HUES6 (cell line): ENCODE measurements around the gene ATP2B3.

Experiments
- H3K27ac ChIP-seq: 2 replicates; pipeline ENCODE4 v1.7.0; 2013; ENCODE audit warnings: low read depth, mild to moderate bottlenecking, low read length, inconsistent platforms
- H3K27me3 ChIP-seq: 2 replicates; pipeline ENCODE4 v1.6.1; 2013; ENCODE audit warnings: low read length; ENCODE audit not compliant: control insufficient read depth, insufficient read depth
- H3K36me3 ChIP-seq: 2 replicates; pipeline ENCODE4 v1.6.1; 2013; ENCODE audit warnings: low read length; ENCODE audit not compliant: control insufficient read depth, insufficient read depth
- H3K4me1 ChIP-seq: 2 replicates; pipeline ENCODE4 v1.6.1; 2013; ENCODE audit warnings: low read length; ENCODE audit not compliant: control insufficient read depth, insufficient read depth
- H3K4me3 ChIP-seq: 2 replicates; pipeline ENCODE4 v1.5.1; 2013; ENCODE audit warnings: low read depth, low read length
- H3K9ac ChIP-seq: one replicate; pipeline ENCODE4 v1.6.1; 2013; ENCODE audit warnings: mild to moderate bottlenecking, low read length
- H3K9me3 ChIP-seq: 2 replicates; pipeline ENCODE4 v1.6.1; 2013; ENCODE audit warnings: low read depth, low read length; ENCODE audit not compliant: control insufficient read depth, insufficient read depth

ATP2B3 gene

DNA sequence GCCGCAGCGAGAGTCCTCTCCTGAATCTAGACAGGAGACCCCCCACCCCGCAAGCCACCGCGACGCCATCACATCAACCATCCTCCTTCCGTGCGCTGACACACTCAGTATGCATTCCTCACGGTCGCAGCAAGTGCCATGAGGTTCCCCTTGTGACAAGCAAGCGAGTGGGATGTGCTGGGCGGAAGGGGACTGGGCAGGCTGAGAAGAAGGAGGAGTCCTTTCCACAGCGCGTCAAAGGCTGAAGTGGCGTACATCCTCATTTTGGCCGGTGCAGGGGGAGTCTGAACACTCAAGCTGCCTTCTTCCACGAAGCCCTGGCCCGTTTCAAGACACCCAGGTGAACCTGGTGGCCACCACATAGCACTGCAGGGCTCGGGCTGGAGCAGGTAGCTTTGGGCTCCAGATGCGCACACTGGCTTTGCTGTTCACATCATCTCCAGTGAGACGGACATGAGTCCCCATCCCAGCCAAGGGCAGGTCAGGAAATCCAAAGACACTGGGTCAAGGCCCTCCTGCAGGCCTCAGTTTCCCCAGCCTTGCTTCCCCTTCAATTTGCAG, 51.1 kb downstream of the ATP2B3 start:
- H3K4me3 ChIP-seq = no peak overlapping the region
- H3K9ac ChIP-seq = no peak overlapping the region
- H3K9me3 ChIP-seq = peaks cover 41% of the 10 kb centered on the region; the same call in 1 of the 2 replicates
- peaks cover 23% of the 10 kb centered on the region for H3K4me1 ChIP-seq
- H3K27me3 ChIP-seq = no peaks in the 10 kb centered on the region
- H3K27ac ChIP-seq = no peak overlapping the region
- no peaks in the 10 kb centered on the region for H3K36me3 ChIP-seq

DNA sequence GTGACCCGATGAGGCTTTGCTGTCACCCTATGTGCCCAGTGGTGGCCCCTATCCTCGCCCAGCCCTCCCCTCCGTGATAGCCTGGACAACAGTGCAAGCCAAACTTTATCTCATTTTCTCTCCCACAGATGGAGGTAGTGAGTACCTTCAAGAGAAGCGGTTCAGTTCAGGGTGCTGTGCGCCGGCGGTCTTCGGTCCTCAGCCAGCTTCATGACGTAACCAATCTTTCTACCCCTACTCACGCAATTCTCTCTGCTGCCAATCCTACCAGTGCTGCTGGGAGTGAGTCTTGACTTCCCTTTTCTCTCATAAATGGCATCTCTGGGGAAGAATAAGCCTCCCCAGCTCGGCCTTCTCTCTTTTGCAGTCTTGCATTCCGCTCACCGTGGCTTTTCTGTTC, 52.0 kb downstream of the ATP2B3 start:
- H3K27ac ChIP-seq = no peak overlapping the region
- peaks cover 44% of the 10 kb centered on the region; the same call in 1 of the 2 replicates for H3K9me3 ChIP-seq
- no peak overlapping the region for H3K4me3 ChIP-seq
- no peak overlapping the region for H3K9ac ChIP-seq
- H3K36me3 ChIP-seq = no peaks in the 10 kb centered on the region
- H3K27me3 ChIP-seq = no peaks in the 10 kb centered on the region
- H3K4me1 ChIP-seq = peaks cover 23% of the 10 kb centered on the region

DNA sequence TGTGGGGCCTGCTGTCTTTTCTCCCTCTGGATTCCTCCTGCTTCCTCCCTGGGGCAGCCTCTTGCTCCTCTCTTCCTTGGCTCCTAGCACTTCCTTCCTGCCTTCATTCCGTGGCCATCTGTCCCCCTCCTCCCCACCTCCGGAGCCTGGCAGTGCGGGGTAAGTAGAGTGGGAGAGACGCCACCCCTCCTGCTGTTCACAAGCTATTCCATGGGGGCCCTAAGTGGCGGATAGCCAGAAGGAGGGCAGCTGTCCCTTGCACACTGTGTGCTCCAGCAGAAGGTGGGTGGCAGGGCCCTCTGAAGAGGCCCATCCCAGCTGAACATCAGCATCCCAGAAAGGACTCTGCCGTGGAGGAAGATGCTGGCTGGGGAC, 54.1 kb downstream of the ATP2B3 start:
- Histone ChIP-seq H3K27ac (no peak overlapping the region), H3K27me3 (no peaks in the 10 kb centered on the region)

DNA sequence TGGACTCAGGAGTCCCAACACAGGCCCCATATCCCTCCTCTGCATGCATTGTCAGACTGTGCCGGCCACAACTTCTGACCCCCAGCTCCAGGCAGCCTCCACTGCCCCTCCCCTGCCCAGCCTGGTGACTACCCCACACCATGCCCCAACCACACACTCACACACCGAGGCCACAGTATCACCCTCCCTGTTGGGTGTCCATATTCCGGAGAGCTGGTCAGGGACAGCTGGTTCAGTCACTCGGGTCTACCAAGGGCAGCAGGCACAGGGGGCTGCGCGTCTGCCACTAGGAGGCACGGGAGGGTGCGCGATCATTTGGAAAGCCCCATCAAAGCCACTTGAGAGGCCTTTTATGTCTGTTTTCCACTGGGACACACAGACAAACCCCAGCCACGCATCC, 55.2 kb downstream of the ATP2B3 start:
- Histone ChIP-seq H3K9me3 (peaks cover 34% of the 10 kb centered on the region; the same call in 1 of the 2 replicates), H3K9ac (no peak overlapping the region), H3K27ac (no peak overlapping the region)

More for the DNA sequence above, 54.1 kb downstream of the ATP2B3 start:
- no peak overlapping the region for H3K9ac ChIP-seq
- H3K4me3 ChIP-seq = no peak overlapping the region
- no peaks in the 10 kb centered on the region for H3K36me3 ChIP-seq
- H3K4me1 ChIP-seq = peaks cover 13% of the 10 kb centered on the region
- H3K9me3 ChIP-seq = peaks cover 36% of the 10 kb centered on the region; the same call in 1 of the 2 replicates

DNA sequence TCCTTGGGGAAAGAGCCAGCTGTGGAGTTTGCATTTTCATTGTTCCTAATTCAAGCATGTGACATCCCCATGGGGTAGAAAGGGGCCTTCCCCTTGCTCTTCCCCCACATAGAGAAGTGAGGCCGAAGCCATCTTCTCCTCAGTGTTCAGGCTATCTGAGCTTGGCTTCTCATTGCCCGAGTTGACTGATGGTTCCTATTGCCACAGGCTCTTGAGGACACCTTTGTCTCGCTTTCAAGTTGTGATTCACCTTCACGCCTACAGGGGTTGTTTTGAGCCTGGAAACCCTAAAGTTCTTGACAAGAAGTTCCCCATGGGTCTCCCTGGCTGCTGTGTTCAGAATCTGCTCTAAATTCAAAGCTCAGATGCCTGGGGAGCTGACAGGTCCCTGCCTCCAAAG, 56.5 kb downstream of the ATP2B3 start:
- no peak overlapping the region for H3K9ac ChIP-seq
- peaks cover 27% of the 10 kb centered on the region; the same call in 1 of the 2 replicates for H3K9me3 ChIP-seq
- H3K36me3 ChIP-seq = no peaks in the 10 kb centered on the region
- peaks cover 11% of the 10 kb centered on the region; the same call in 1 of the 2 replicates for H3K4me1 ChIP-seq
- H3K4me3 ChIP-seq = no peak overlapping the region
- H3K27ac ChIP-seq = no peak overlapping the region
- no peaks in the 10 kb centered on the region for H3K27me3 ChIP-seq

More for the DNA sequence above, 55.2 kb downstream of the ATP2B3 start:
- H3K27me3 ChIP-seq = no peaks in the 10 kb centered on the region
- peaks cover 10% of the 10 kb centered on the region for H3K4me1 ChIP-seq
- H3K4me3 ChIP-seq = no peak overlapping the region
- H3K36me3 ChIP-seq = no peaks in the 10 kb centered on the region

DNA sequence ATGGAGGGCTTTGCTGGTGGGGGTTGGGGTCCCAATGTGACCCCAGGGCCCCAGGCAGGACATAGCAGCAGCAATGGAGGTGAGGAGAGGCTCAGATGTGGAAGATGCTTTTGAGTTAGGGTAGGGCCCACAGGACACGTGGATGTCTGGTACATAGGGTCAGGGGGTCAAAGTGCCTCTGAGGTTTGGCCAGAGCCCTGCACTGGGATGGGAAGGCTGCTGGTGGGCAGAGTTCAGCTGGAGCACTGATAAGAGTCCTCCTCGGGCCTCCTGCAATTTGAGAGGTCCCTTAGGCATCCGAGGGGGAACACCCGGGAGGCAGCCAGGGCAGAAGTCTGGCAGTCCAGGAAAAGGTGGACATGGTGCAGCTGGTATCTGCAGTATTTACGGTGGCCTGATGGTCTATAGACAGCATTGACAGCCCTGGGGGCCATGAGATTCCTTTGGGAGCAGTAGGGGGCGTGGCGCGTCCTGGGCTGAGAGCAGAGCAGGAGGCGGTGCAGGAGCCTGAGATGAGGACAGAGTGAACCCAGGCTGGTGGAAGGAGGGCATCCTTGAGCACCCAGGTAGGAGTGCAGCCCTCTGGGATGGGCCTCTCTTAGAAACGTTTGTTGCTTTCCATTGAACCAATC, 58.9 kb downstream of the ATP2B3 start:
- Histone ChIP-seq H3K27ac (no peak overlapping the region), H3K9ac (no peak overlapping the region), H3K27me3 (peaks cover 6% of the 10 kb centered on the region; the same call in 1 of the 2 replicates), H3K4me1 (peaks cover 13% of the 10 kb centered on the region; the same call in 1 of the 2 replicates), H3K36me3 (no peaks in the 10 kb centered on the region), H3K9me3 (peaks cover 27% of the 10 kb centered on the region; the same call in 1 of the 2 replicates), H3K4me3 (no peak overlapping the region)

DNA sequence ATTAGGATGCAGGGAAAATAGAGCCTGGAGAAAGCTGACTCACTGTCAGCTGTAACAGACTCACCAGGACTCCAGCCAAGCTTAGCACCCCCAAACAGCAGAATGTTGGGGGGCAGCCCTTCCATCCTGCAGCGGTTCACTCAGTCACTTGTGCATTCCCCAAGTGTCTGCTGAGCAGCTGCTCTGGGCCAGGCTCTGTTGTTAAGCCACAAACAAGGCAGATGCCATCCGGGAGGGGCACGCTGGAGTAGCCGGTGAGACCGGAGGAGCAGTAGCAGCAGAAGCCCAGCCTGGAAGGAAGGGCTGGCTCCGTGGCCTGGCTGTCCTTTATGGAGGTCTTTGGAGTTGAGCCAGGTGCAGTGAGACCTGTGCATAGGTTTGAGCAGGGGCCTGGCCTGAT, 59.5 kb downstream of the ATP2B3 start:
- peaks cover 13% of the 10 kb centered on the region; the same call in 1 of the 2 replicates for H3K4me1 ChIP-seq
- H3K4me3 ChIP-seq = no peak overlapping the region
- no peak overlapping the region for H3K9ac ChIP-seq
- peaks cover 6% of the 10 kb centered on the region; the same call in 1 of the 2 replicates for H3K27me3 ChIP-seq
- H3K36me3 ChIP-seq = no peaks in the 10 kb centered on the region
- no peak overlapping the region for H3K27ac ChIP-seq
- peaks cover 21% of the 10 kb centered on the region; the same call in 1 of the 2 replicates for H3K9me3 ChIP-seq

DNA sequence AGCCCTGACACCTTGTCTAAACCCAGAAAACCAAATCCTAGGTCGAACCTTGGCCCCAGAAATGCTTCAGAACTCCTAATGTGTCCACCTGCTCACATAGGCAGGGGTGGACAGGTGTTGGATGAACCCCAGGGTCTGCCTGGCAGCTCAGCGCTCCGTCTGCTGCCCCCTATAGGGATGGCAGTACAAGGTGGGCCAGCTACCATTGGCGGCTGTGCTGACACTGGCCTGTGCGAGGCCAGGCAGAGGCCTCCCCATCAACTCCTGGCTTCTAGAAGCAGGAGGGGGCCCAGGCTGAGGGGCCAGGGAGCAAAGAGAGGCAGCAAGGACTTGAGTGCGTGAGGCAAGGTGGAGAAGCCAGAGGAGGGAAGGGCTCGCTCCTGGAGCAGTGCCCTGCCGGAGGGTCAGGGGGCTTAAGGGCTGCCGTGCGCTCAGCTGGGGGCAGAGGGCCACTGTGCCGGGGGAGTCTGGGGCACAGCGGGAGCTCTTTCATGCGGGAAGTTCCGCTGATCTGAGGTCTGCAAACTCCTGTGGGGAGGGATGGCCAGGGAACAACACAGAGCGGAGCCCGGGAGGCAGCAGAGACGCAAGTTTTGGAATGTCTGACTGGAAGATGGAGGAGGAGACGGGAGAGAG, 60.9 kb downstream of the ATP2B3 start:
- Histone ChIP-seq H3K9ac (no peak overlapping the region), H3K27me3 (peaks cover 6% of the 10 kb centered on the region; the same call in 1 of the 2 replicates), H3K36me3 (no peaks in the 10 kb centered on the region), H3K4me3 (peak overlapping the region; percentile 2; the same call in 1 of the 2 replicates), H3K4me1 (peaks cover 13% of the 10 kb centered on the region; the same call in 1 of the 2 replicates), H3K27ac (no peak overlapping the region), H3K9me3 (peaks cover 17% of the 10 kb centered on the region; the same call in 1 of the 2 replicates)

DNA sequence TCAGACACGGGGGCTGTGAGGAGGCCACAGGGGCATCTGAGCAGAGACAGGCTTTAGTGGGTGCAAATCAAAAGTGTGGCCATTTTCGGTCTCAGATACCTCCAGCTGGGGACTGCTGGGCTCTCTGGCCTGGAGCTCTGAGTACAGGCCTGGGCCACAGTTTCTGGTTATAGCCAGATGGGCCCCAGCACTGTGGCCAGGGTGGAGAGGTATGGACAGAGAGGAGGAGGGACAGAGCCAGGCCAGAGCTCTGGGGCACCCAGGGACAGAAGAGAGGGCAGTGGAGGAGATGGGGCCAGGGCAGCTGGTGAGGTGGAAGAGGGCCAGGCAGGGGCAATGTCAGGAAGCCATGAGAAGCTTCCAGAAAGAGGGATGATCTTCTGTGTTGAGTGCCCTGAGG, 61.4 kb downstream of the ATP2B3 start:
- H3K27me3 ChIP-seq = peaks cover 6% of the 10 kb centered on the region; the same call in 1 of the 2 replicates
- no peaks in the 10 kb centered on the region for H3K36me3 ChIP-seq
- peaks cover 13% of the 10 kb centered on the region; the same call in 1 of the 2 replicates for H3K4me1 ChIP-seq

DNA sequence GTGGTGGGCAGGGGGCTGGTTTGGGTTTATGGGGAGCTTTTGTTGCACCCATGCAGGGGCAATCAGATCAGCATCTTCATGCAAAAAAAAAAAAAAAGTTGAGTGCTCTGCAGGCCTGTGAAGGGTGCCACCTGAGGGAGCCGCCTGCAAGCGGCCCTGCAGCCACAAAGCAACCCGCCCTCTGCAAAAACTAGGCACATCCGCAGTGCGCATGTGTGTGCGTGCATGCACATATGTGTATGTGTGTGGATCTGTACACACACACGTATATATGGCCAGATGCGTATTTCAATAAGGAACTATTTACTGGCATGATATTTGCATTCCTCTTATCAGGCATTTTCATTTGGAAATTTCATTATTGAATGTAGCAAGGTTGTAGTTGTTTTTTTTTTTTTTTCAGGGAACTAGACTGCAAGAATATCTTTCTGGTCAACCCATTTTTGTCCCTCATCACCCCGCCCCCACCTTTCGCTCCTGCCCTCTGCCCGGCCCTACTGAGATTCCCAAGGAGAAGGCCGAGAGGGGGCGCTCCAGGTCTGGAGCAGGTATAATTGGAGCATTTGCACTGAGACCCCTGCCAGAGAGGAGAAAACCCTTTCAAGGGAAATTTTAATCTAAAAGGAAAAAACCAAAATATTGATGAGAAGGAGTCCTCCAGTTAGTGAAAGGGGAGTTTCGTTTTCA, 63.4 kb downstream of the ATP2B3 start:
- Histone ChIP-seq H3K27ac (no peak overlapping the region), H3K36me3 (peaks cover 2% of the 10 kb centered on the region; the same call in 1 of the 2 replicates), H3K27me3 (peaks cover 6% of the 10 kb centered on the region; the same call in 1 of the 2 replicates), H3K4me3 (no peak overlapping the region), H3K9ac (no peak overlapping the region), H3K4me1 (peaks cover 13% of the 10 kb centered on the region; the same call in 1 of the 2 replicates), H3K9me3 (peaks cover 15% of the 10 kb centered on the region; the same call in 1 of the 2 replicates)

More for the DNA sequence above, 61.4 kb downstream of the ATP2B3 start:
- no peak overlapping the region for H3K27ac ChIP-seq
- peaks cover 15% of the 10 kb centered on the region; the same call in 1 of the 2 replicates for H3K9me3 ChIP-seq
- H3K9ac ChIP-seq = no peak overlapping the region
- peak overlapping the region; percentile 2; the same call in 1 of the 2 replicates for H3K4me3 ChIP-seq
